HL-60 (cell line): ENCODE data around the gene PGGT1B.
A peak's percentile ranks its signal among the peaks of the same experiment; 100 is the strongest.
"Not testable (repeated sequence)": the region's sequence is repeated elsewhere in the genome, so short reads cannot be mapped to it uniquely, and the experiment has no call there.

Experiments used
- DNase-seq, 2 experiments: peaks; one replicate each; pipeline ENCODE4 v3.0.0-alpha.2; 2010 to 2020; ENCODE audit warnings: low read depth in 1 of 2, low spot score in 1 of 2
- H3K27ac ChIP-seq: fragments of 250-450 bp; sonication (Bioruptor Pico); replicated peaks from 2 replicates; pipeline ENCODE4 v1.5.1; 2020; ENCODE audit warnings: mild to moderate bottlenecking, moderate library complexity
- H3K27me3 ChIP-seq: fragments of 250-450 bp; sonication (Bioruptor Pico); 2 replicates; pipeline ENCODE4 v1.5.1; 2021; ENCODE audit warnings: mild to moderate bottlenecking, moderate library complexity; ENCODE audit not compliant: insufficient read depth, poor library complexity, severe bottlenecking
- H3K4me3 ChIP-seq: replicated peaks from 2 replicates; pipeline ENCODE4 v1.5.1; 2011; ENCODE audit warnings: mild to moderate bottlenecking, control low read depth, low read length; ENCODE audit not compliant: insufficient read depth
- GABPA ChIP-seq: IDR thresholded peaks from 2 replicates; pipeline ENCODE4 v1.6.1; 2012; ENCODE audit warnings: low read depth
- POLR2AphosphoS5 ChIP-seq: IDR thresholded peaks from 2 replicates; pipeline ENCODE4 v1.6.1; 2012; ENCODE audit warnings: low read depth
- SPI1 ChIP-seq: IDR thresholded peaks from 2 replicates; pipeline ENCODE4 v1.6.1; 2012; ENCODE audit warnings: low read depth, mild to moderate bottlenecking, borderline replicate concordance
- TF ChIP-seq, protein P1 (sequence below): IDR thresholded peaks from one replicate; pipeline ENCODE4 v1.5.1; 2011; ENCODE audit warnings: low read length, control low read depth, inconsistent platforms; ENCODE audit not compliant: insufficient read depth
- TF ChIP-seq, protein P2 (sequence below): IDR thresholded peaks from 2 replicates; pipeline ENCODE4 v1.6.1; 2012; ENCODE audit warnings: low read depth; ENCODE audit not compliant: insufficient replicate concordance

Gene PGGT1B

GRCh38 chr5:115260248-115260647 lies 2.4 kb downstream of the PGGT1B start:
- H3K4me3 ChIP-seq = no peak overlapping the region
- H3K27ac ChIP-seq = no peak overlapping the region
- no peak for DNase-seq
- H3K27me3 ChIP-seq = no peaks in the 10 kb centered on the region
- no peak for TF ChIP-seq POLR2AphosphoS5
- TF ChIP-seq, protein P1, sequence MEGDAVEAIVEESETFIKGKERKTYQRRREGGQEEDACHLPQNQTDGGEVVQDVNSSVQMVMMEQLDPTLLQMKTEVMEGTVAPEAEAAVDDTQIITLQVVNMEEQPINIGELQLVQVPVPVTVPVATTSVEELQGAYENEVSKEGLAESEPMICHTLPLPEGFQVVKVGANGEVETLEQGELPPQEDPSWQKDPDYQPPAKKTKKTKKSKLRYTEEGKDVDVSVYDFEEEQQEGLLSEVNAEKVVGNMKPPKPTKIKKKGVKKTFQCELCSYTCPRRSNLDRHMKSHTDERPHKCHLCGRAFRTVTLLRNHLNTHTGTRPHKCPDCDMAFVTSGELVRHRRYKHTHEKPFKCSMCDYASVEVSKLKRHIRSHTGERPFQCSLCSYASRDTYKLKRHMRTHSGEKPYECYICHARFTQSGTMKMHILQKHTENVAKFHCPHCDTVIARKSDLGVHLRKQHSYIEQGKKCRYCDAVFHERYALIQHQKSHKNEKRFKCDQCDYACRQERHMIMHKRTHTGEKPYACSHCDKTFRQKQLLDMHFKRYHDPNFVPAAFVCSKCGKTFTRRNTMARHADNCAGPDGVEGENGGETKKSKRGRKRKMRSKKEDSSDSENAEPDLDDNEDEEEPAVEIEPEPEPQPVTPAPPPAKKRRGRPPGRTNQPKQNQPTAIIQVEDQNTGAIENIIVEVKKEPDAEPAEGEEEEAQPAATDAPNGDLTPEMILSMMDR = no peak
- TF ChIP-seq GABPA = no peak
- TF ChIP-seq, protein P2, sequence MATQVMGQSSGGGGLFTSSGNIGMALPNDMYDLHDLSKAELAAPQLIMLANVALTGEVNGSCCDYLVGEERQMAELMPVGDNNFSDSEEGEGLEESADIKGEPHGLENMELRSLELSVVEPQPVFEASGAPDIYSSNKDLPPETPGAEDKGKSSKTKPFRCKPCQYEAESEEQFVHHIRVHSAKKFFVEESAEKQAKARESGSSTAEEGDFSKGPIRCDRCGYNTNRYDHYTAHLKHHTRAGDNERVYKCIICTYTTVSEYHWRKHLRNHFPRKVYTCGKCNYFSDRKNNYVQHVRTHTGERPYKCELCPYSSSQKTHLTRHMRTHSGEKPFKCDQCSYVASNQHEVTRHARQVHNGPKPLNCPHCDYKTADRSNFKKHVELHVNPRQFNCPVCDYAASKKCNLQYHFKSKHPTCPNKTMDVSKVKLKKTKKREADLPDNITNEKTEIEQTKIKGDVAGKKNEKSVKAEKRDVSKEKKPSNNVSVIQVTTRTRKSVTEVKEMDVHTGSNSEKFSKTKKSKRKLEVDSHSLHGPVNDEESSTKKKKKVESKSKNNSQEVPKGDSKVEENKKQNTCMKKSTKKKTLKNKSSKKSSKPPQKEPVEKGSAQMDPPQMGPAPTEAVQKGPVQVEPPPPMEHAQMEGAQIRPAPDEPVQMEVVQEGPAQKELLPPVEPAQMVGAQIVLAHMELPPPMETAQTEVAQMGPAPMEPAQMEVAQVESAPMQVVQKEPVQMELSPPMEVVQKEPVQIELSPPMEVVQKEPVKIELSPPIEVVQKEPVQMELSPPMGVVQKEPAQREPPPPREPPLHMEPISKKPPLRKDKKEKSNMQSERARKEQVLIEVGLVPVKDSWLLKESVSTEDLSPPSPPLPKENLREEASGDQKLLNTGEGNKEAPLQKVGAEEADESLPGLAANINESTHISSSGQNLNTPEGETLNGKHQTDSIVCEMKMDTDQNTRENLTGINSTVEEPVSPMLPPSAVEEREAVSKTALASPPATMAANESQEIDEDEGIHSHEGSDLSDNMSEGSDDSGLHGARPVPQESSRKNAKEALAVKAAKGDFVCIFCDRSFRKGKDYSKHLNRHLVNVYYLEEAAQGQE = no peak
- TF ChIP-seq SPI1 = no peak

- TF ChIP-seq POLR2AphosphoS5 = no peak
- no peaks in the 10 kb centered on the region for H3K27me3 ChIP-seq
- no peak for DNase-seq
- no peak overlapping the region for H3K27ac ChIP-seq
- H3K4me3 ChIP-seq = no peak overlapping the region
These were observed 4.7 kb downstream of the PGGT1B start for GRCh38 chr5:115257981-115258380.

- not testable (repeated sequence) for H3K4me3 ChIP-seq, DNase-seq, H3K27ac ChIP-seq, H3K27me3 ChIP-seq
These were observed 13.3 kb downstream of the PGGT1B start for GRCh38 chr5:115249379-115249778.

GRCh38 chr5:115246361-115246991 lies 16.2 kb downstream of the PGGT1B start:
- DNase-seq = peak in 1 of 2 experiments; percentile 1

More at GRCh38 chr5:115246361-115246991, 16.2 kb downstream of the PGGT1B start:
- H3K4me3 ChIP-seq = no peak overlapping the region
- no peaks in the 10 kb centered on the region for H3K27me3 ChIP-seq
- H3K27ac ChIP-seq = no peak overlapping the region
- TF ChIP-seq SPI1 (no peak), POLR2AphosphoS5 (no peak), GABPA (no peak)
- TF ChIP-seq, protein P2 = no peak
- TF ChIP-seq, protein P1 = no peak
